Measurements from ENCODE around the gene NHSL2.

The NHSL2 gene

GRCh38 chrX:72201836-72202536, 291.3 kb downstream of the NHSL2 start:
- H3K79me2 ChIP-seq (ENCODE audit: insufficient read depth, low read length) = peaks cover 22% of the 10 kb centered on the region; the same call in 1 of the 2 replicates
- no peak overlapping the region for H3K4me2 ChIP-seq (ENCODE audit: insufficient read depth, low read length)
- H3K9me3 ChIP-seq (ENCODE audit: insufficient read depth, low read length, severe bottlenecking) = no peaks in the 10 kb centered on the region
- H3K4me1 ChIP-seq (ENCODE audit: insufficient read depth, low read length) = no peaks in the 10 kb centered on the region
- no peak overlapping the region for H2AFZ ChIP-seq (ENCODE audit: low read depth, low read length)
- ATAC-seq (ENCODE audit: insufficient read depth, low read depth) (no peak), DNase-seq (no peak)
- H4K20me1 ChIP-seq (ENCODE audit: insufficient read depth, low read length) = peaks cover 5% of the 10 kb centered on the region; the same call in 1 of the 2 replicates
- H3K4me3 ChIP-seq (ENCODE audit: low read depth in 1 of 2, low read length in 2 of 2) = no peak overlapping the region
- H3K27me3 ChIP-seq (ENCODE audit: insufficient read depth, low read length, poor library complexity) = no peaks in the 10 kb centered on the region
- no peak overlapping the region for H3K27ac ChIP-seq (ENCODE audit: low read length)
- peaks cover 40% of the 10 kb centered on the region for H3K36me3 ChIP-seq (ENCODE audit: insufficient read depth, low read length)
- H3K9ac ChIP-seq (ENCODE audit: low read depth, low read length) = no peak overlapping the region
- TF ChIP-seq EZH2 (IDR thresholded peaks at IDR 0.05; ENCODE audit: borderline replicate concordance, low read depth, low read length, severe bottlenecking) = no peak
- TF ChIP-seq CTCF (IDR thresholded peaks at IDR 0.05; ENCODE audit: borderline replicate concordance, extremely low read depth, low read length, poor library complexity, severe bottlenecking) = no peak

Measured in DND-41 (cell line).